Ovary (tissue), 3 donors: ENCODE measurements around the gene ALOX5AP.

Experiments
- CTCF ChIP-seq, 3 donors: fragments of 450-650 bp in 2 of 3; fragments of 200-600 bp in 1 of 3; IDR thresholded peaks; one replicate each; pipeline versions ENCODE4 v1.5.1 to v1.8.0; 2016 to 2022; ENCODE audit warnings: antibody characterized with exemption in 3 of 3, mild to moderate bottlenecking in 1 of 3
- POLR2A ChIP-seq: fragments of 450-650 bp; IDR thresholded peaks from one replicate; pipeline ENCODE4 v1.6.1; 2017; ENCODE audit warnings: antibody characterized with exemption, mild to moderate bottlenecking, moderate library complexity
- donor health status: DM: no; HTN: no; CAD: no.

- TF ChIP-seq CTCF (IDR thresholded peaks at IDR 0.05) (no peak), POLR2A (no peak)
These were observed 43.7 kb downstream of the ALOX5AP start for GRCh38 chr13:30779016-30779415.
